ENCODE data around the gene DPH5.

DNA sequence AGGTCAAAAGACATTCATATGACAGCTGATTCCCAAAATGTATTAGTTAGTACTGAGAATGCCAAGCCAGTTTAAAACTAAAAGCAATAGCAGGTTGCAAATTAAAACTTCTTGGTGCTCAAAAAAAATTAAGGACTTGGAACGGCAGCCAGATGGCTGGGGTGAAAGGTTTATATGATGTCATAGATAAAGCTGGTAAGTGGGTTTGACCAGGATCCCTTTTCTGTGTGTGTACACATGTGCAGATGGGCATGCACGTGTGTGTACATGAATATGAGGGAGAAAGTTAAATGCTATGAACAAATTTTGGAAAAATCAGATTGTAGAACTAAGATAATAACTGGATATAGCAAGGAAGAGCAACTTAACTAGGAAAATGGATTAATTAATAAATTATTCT is 39.1 kb upstream of the DPH5 start:
- TF ChIP-seq EP300 (IDR thresholded peaks at IDR 0.05; ENCODE audit: borderline replicate concordance in 1 of 2, low read depth in 1 of 2, low read length in 1 of 2) (no peak), NRF1 (IDR thresholded peaks at IDR 0.05; ENCODE audit: low read depth, low read length) (no peak), FOXM1 (IDR thresholded peaks at IDR 0.05; ENCODE audit: low read depth) (no peak), MXI1 (IDR thresholded peaks at IDR 0.05; ENCODE audit: low read depth, low read length) (no peak), POLR2AphosphoS5 (IDR thresholded peaks at IDR 0.05; ENCODE audit: low read depth, low read length) (no peak), SMC3 (IDR thresholded peaks at IDR 0.05; ENCODE audit: low read depth, low read length) (no peak), RXRA (IDR thresholded peaks at IDR 0.05; ENCODE audit: borderline replicate concordance, low read depth) (no peak), MEF2A (IDR thresholded peaks at IDR 0.05; ENCODE audit: borderline replicate concordance, low read depth) (no peak), EZH2phosphoT487 (IDR thresholded peaks at IDR 0.05; ENCODE audit: borderline replicate concordance, low read depth) (no peak)
- TF ChIP-seq, protein P1, sequence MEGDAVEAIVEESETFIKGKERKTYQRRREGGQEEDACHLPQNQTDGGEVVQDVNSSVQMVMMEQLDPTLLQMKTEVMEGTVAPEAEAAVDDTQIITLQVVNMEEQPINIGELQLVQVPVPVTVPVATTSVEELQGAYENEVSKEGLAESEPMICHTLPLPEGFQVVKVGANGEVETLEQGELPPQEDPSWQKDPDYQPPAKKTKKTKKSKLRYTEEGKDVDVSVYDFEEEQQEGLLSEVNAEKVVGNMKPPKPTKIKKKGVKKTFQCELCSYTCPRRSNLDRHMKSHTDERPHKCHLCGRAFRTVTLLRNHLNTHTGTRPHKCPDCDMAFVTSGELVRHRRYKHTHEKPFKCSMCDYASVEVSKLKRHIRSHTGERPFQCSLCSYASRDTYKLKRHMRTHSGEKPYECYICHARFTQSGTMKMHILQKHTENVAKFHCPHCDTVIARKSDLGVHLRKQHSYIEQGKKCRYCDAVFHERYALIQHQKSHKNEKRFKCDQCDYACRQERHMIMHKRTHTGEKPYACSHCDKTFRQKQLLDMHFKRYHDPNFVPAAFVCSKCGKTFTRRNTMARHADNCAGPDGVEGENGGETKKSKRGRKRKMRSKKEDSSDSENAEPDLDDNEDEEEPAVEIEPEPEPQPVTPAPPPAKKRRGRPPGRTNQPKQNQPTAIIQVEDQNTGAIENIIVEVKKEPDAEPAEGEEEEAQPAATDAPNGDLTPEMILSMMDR (IDR thresholded peaks at IDR 0.05), result no peak
- TF ChIP-seq, protein P2, sequence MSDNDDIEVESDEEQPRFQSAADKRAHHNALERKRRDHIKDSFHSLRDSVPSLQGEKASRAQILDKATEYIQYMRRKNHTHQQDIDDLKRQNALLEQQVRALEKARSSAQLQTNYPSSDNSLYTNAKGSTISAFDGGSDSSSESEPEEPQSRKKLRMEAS (IDR thresholded peaks at IDR 0.05; ENCODE audit: low read depth), result no peak
- TF ChIP-seq, protein P3, sequence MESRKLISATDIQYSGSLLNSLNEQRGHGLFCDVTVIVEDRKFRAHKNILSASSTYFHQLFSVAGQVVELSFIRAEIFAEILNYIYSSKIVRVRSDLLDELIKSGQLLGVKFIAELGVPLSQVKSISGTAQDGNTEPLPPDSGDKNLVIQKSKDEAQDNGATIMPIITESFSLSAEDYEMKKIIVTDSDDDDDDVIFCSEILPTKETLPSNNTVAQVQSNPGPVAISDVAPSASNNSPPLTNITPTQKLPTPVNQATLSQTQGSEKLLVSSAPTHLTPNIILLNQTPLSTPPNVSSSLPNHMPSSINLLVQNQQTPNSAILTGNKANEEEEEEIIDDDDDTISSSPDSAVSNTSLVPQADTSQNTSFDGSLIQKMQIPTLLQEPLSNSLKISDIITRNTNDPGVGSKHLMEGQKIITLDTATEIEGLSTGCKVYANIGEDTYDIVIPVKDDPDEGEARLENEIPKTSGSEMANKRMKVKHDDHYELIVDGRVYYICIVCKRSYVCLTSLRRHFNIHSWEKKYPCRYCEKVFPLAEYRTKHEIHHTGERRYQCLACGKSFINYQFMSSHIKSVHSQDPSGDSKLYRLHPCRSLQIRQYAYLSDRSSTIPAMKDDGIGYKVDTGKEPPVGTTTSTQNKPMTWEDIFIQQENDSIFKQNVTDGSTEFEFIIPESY (IDR thresholded peaks at IDR 0.05; ENCODE audit: borderline replicate concordance, low read depth), result no peak
- TF ChIP-seq, protein P4, sequence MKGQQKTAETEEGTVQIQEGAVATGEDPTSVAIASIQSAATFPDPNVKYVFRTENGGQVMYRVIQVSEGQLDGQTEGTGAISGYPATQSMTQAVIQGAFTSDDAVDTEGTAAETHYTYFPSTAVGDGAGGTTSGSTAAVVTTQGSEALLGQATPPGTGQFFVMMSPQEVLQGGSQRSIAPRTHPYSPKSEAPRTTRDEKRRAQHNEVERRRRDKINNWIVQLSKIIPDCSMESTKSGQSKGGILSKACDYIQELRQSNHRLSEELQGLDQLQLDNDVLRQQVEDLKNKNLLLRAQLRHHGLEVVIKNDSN (IDR thresholded peaks at IDR 0.05; ENCODE audit: borderline replicate concordance, low read depth), result no peak
- TF ChIP-seq, protein P5, sequence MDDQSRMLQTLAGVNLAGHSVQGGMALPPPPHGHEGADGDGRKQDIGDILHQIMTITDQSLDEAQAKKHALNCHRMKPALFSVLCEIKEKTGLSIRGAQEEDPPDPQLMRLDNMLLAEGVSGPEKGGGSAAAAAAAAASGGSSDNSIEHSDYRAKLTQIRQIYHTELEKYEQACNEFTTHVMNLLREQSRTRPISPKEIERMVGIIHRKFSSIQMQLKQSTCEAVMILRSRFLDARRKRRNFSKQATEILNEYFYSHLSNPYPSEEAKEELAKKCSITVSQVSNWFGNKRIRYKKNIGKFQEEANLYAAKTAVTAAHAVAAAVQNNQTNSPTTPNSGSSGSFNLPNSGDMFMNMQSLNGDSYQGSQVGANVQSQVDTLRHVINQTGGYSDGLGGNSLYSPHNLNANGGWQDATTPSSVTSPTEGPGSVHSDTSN (IDR thresholded peaks at IDR 0.05), result no peak

Measured in SK-N-SH (cell line).